NT2/D1 (cell line): ENCODE measurements around the gene RERE.

Source experiments
- SUZ12 ChIP-seq: IDR thresholded peaks from 2 replicates; pipeline ENCODE4 v1.6.1; 2011; ENCODE audit not compliant: insufficient read length, insufficient read depth; ENCODE audit errors: extremely low read depth
- YY1 ChIP-seq: IDR thresholded peaks from 2 replicates; pipeline ENCODE4 v1.6.1; 2011; ENCODE audit not compliant: insufficient read length, insufficient read depth
- ZNF274 ChIP-seq: IDR thresholded peaks from 2 replicates; pipeline ENCODE4 v1.6.1; 2011; ENCODE audit warnings: mild to moderate bottlenecking, low read depth, low read length

DNA sequence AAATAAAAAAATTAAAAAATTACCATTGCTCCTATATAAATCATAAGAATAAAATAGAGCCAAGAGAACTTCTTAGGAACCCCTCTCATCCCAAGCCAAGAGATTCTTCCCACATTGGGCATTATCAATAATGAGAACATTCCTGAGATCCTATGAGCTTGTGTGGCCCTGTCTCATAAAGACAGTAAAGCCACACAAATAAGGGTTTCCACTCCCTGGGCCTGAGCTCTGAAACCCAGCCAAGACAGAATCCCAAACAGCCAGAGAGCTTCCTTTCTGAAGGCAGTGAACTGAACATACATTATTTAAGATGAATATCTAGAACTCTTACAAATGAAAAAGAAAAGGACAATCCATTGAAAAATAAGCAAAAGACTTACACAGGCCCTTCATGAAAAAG, 431.2 kb downstream of the RERE start:
- TF ChIP-seq SUZ12 = no peak
- no peak for TF ChIP-seq ZNF274
- no peak for TF ChIP-seq YY1
